HG03108 (cell line): Measurements from ENCODE around the gene TDP1.
"Not testable (repeated sequence)": the region's sequence is repeated elsewhere in the genome, so short reads cannot be mapped to it uniquely, and the experiment has no call there.

Experiments used
- ATAC-seq: cut with Tn5 transposase; IDR thresholded peaks from one replicate; pipeline ENCODE4 v1.9.1; 2021; ENCODE audit warnings: moderate library complexity; ENCODE audit not compliant: unreplicated experiment

TDP1 gene

DNA sequence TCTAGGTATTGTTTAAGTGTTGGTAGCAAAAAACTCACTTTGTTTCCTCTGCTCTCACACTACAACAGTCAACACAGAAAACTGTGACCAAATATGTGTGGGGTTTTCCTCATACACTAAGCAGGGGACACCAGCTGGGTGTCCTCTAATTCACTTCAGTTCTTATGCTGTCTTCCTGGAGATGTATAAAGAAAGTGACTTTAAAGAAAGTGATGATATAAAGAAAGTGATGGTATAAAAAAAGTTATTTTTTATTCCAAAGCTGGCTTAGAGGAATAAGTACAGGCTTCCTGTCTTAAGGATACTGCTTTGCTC is 31.4 kb downstream of the TDP1 start:
- no peak for ATAC-seq

DNA sequence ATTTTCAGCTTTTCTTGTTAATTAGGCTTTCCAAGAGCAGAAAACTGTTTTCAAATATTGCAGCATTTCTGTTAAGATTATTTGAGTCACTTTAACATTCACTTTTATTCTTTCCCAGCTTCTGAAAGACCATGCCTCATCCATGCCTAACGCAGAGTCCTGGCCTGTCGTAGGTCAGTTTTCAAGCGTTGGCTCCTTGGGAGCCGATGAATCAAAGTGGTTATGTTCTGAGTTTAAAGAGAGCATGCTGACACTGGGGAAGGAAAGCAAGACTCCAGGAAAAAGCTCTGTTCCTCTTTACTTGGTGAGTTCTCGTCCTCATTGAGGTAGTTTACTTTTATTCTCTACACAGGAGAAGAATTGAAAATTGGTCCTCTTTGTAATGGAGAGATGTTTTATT is 33.1 kb downstream of the TDP1 start:
- ATAC-seq: no peak

DNA sequence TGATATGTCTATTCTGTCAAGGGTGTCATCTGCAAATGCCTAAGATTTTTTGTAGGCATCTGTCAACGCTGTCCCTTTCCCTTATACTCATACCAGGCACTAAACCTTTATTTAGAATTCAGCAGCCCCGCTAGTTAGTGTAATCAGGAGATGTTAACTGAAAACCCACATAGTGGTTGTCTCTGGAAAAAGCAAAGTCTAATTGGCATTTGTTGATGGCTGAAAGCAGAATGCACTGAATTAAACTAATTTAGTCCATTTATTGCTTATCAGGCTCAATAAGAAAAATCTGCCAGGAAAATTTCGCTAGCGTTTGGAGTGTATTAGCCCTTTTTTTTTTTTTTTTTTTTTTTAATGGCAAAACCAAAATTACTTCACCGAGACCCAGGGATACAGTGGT is 34.5 kb downstream of the TDP1 start:
- ATAC-seq: no peak

DNA sequence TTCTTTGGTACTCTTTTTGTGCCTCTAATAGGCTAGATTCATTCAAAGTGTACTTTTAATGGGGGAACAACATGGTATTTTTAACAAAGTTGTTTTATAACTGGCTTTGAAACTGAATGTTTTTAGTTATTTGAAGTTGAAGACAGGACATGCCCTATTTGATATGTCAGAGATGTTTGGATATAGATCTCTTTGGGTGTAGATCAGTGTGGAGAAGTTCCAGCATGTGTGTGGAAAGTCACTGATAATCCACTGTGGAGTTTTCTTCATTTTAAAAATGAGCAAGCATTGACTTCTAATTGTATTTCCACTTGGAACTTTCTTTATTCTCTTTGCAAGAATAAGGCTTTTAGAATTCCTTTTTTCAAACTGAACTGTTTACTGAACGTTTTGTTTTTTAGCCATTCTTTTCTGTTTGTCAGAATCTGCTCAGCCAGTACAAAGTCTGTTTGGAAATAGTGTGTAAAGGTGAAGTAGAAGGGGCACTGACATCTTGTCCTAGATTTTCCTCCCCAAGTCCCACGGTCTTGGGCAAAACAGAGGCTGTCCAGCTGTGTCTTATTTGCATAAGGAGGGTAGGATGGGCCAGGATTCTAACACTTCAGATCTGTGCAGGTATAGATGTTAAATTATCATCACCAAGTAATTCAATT is 35.0 kb downstream of the TDP1 start:
- ATAC-seq: no peak

DNA sequence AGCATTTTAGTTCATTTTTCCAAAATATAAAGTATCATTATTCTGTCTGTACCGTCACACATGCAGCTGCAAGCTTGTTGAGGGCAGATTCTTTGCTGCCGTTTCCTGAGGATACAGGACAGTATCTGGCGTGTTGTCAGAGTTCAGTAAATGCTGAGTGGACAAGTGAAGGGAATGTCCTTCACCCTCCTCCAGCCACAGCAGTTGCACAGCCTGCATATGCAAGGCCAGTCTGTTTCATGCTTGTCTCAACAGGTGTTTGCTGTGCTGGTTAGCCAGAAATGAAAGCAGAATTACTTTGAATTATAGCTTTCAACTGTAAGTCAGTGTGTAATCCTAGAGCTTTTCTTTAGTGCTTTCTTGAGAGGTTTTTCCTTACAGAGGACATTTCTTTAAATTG is 36.5 kb downstream of the TDP1 start:
- no peak for ATAC-seq

DNA sequence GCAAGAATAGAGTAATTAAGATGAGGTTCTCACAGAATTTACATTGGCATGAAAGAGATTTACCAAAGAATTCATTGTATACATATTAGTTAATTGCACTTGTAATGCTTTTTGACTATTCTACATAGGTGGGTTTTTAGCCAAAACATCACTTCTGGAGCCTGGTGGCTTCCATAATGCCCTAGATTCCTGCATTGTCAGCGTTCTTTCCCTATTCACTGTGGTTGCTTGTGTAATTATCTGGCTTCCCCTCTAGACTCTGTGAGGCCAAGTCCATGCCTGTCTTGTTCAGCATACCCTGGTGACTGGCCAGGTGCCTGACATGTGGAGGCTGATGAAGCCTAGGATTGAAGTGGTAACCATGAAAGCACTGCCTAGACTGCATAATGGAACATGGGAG is 41.2 kb downstream of the TDP1 start:
- ATAC-seq: no peak

DNA sequence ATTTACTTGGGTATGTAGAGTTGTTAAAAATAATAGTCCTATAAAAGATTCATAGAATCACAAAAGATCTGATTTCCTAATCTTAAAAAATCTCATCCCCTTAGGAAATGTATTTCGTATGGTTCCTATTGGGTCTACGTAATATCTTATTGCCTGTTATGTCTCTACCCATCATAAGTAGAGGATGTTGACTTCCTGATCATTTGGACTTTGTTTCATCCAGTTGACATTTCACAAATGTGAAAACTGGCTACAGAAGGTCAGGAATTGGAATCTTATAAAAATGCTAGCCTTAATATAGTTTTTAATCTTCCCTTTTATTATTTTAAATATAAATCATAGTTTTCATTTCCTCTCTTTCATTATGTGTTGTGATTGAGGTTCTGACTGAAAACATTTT is 45.2 kb downstream of the TDP1 start:
- no peak for ATAC-seq

DNA sequence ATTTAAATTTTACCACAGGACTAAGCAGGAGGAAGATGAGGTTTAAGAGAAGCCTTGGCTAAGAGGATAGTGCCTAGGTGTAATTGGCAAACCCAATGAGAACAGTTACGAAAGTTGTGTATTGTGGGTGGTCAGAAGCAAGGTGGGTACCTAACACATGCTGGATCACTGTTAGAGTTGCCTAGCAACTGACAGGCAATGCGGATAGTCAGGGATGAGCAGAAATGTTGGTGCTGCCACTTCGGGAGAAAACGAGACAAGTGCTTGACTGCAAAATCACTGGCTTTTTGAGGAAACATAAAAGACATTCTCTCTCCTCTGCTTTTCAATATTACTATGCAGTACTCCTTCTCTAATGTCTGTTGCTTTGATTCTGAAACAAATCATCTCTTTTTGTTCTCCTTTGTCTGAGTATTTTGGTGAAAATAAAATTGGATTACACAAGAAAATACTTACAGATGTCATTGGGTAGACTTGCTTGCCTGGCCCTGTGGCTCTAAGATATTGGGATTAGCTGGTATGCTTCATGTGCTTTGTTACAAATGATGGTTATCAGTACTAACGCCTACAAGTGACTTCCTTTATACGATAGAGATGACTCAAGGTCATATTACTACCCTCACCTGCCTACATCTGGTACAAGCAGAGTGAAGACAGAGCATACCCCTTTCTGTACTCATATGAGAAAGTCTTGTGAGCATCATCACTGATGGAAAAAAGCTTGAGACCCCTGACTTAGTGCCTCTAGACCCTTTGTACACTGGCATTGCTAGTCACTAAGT is 48.0 kb downstream of the TDP1 start:
- ATAC-seq: no peak

DNA sequence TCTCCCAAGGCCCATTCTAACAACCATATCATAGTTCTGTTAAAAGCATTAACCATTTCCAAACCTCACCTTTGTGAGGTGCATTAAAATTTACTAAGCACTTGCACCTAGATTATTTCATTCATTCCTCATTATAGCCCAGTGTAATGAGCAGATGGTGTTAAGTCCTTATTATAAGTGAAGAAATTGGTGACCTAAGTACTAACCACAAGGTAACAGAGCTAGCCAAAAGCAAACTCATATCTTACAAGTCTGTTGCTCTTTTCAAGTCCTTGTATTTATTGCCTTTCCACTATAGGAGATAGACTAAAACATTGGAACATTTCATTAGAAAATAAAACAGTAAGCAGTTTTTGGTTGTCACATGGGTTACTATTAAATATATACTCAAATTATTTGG is 49.7 kb downstream of the TDP1 start:
- no peak for ATAC-seq

DNA sequence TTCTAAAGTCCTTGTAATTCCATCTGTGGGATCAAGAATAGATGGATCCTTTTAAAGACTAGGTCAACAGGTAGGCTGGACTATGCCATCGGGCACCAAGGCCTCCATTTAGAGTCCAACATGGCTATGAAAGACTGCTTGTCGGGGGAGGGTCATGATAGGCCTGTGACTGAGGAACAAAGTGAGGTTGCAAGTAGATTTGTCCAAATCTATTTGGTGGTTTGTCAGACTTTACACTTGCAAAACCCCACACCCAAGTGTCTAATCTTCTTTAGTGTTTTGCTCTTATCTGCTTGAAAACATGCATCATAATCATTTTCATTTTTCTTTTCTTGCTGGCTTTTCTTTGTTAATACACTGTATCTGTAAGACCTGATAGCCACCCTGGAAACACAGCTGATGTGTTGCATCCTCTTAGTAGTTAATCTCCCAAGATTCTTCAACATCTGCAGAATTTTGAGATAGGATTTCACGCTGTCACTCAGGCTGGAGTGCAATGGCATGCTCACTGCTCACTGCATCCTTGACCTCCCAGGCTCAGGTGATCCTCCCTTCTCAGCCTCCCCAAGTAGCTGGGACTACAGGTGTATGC is 50.3 kb downstream of the TDP1 start:
- ATAC-seq: no peak

DNA sequence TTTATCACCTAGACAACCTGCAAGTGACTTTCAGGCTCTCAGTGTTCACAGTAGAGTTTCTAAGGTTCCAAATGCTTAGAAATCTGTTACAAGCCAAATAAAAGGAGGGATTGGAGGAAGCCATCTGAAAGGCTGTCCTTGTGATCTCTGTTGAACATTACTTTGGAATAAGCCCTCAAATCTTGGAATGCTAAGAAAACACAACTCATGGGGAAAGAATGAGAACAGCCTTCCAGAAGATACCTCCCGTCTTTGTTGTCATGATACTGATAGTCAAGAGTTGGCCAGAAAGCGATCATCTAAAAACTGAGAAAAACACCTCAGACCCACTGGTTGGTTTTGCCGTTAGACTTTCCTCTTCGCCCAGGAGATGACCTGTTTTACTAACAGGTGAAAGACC is 61.6 kb downstream of the TDP1 start:
- no peak for ATAC-seq

DNA sequence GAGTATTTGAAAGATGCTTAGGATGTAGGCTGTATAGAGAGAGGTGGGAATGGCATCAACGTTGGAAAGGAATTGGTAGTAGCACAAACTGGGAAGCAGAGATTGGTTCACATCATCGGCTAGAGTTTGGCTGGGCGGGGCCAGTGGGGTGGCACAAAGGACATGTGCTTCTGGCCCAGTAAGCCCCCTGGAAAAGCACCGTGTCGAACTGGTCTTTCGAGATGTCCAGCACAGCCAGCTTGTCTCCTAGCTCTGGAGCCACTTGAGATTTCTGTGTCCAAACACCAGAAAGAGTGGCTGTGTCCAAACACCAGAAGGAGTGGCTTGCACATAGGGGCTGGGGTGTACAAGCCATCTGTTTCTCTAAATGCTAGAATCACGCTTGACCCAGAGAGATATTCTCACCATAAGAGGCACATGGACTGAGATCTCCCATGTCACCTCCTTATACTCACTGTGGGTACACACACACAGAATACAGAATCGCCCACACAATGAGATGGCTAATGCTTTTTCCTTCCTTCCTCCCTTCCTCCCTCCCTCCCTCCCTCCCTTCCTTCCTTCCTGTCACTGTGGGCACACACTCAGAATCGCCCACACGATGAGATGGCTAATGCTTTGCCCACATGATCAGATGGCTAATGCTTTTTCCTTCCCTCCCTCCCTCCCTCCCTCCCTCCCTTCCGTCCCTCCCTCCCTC is 64.2 kb downstream of the TDP1 start:
- no peak for ATAC-seq

DNA sequence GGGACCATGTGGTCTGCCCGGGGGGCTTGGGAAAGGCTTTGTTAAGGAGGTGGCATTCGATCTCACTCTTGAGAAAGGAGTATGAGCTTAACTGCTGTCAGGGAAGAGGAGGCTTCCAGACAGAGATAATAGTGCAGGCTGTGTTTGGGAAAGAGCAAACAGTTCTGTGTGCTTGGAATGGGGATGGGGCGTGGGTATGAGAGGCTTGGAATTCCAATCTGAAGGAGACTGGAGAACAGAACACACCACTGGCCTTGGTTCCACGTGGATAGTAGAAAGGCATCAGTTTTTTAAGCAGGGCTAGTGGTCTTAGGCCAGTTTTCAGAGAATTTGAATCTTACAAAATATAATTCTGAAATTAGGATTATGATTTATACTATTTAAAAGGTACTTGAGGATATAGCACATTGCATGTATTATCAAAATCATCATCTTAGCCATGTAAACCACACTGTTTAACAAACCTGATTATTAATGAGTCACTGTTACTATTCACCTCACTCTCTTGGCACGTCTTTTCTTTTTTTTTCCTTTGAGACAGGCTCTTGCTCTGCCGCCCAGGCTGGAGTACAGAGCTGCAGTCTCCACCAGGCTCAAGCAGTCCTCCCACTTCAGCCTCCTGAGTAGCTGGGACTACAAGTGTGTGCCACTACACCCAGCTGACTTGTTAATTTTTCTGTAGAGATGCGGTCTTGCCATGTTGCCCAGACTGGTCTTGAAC is 67.6 kb downstream of the TDP1 start:
- ATAC-seq: no peak

DNA sequence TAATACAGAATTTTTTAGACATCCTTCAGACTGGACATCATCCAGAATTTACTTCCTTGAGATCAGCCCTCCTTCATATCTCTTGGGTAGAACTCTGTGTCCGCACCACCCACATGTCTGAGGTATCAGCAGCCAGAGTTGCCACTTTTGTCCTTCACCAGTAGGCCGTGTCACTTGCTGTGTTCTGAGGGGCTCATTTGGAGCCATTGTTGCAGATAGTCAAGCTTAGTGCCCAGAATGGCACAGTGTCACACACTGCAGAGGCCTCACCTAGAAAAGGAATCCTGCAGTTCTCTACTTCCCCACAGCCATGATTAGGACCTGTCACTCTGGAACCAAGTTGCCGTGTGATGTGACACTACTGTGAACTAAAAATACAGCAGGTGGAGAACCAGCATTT is 69.2 kb downstream of the TDP1 start:
- ATAC-seq: no peak

DNA sequence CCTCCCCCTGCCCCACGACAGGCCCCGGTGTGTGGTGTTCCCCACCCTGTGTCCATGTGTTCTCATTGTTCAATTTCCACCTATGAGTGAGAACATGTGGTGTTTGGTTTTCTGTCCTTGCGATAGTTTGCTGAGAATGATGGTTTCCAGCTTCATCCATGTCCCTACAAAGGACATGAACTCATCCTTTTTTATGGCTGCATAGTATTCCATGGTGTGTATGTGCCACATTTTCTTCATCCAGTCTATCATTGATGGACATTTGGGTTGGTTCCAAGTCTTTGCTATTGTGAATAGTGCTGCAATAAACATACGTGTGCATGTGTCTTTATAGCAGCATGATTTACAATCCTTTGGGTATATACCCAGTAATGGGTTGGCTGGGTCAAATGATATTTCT is 70.9 kb downstream of the TDP1 start:
- not testable (repeated sequence) for ATAC-seq

DNA sequence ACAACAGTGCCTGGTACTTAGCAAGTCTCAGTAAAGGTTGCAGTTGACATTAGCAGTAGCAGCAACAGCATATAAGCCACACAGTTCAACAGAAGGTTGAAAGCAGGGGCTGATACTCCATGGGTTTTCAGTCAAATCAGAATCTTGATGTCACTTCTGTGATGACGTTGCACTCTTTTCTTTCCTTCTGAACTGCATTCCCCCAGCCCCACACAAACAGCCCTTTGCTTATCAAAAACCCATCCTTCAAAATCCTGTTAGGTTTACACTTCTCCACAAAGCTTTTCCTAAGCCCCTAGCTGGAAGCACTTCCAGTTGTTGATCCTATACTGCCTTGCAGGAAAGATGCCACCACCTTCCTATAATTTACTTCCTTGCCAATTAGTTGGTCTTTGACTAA is 72.1 kb downstream of the TDP1 start:
- ATAC-seq: no peak

DNA sequence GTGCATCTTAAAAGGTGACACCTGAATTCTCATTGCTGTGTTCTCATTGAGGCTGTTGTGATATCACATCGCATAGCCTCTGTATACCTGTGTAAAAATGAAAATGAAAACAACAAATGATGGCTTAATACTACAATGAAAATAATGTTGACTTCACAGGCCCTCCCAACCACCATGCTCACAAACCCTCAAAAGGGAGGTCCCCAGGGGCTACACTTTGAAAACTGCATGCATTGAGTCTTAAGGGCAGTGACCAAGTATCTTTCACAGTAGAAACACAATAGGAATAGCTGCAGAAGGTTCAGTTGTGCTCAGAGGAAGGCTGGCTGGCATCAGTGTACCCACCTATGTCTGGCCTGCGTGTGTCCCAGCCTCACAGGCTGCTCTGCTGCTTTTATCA is 78.4 kb downstream of the TDP1 start:
- no peak for ATAC-seq

DNA sequence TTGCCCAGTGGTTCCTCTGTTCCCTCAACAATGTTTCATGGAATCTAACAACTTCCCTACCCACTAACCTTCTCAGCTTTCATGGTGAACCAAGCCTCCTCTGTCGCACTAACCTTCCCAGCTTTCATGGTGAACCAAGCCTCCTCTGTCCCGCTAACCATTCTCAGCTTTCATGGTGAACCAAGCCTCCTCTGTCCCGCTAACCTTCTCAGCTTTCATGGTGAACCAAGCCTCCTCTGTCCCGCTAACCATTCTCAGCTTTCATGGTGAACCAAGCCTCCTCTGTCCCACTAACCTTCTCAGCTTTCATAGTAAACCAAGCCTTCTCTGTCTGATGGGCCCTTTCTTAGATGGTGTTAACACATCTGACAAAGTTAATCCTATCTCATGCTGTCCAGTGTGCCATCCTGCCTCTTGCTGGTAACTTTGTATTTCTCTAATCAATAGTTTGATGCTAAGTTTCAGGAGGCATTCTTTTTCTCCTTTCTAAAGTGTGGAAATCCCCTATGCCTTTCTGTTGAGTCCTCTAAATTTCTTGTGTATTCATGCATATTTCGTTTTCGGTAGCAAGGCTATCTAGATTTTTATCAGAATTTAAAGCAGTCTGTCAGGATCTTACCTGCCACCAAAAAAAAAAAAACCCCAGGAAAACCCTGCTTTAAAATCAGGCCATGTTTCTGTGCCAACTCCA is 79.3 kb downstream of the TDP1 start:
- ATAC-seq: no peak

DNA sequence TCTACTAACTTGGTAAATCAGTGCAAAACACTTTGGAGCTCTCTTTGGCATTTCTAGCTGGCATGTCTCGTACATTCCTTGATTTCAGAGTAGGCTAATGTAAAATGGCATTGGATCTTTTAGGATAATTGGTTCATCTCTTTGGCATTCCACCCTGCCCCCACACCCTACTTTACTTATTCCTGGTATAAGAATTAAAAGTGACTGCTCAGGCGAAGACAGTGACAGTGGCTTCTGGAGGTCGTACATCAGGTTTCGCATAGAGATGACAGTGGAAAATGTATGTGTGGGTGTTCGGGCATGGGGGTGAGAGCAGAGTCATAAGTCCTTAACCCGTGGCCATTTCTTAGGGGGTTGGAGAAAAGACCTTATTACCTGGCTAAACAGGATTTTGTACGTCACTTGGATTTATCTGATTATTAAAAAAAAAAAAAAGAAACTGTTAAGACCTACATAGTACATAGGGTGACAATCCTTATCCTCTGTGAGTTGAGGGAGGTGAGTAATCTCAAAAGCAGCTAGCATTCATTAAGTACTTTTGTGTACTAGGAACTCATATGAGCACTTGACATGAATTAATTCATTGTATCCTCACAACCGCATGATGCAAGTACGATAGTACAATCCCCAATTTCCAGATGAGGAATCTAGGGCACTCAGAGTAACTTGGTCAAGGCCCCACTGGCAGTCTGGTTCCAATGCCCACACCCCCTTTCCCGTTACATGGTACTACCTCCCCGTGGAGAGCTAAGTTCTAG is 83.7 kb downstream of the TDP1 start:
- no peak for ATAC-seq

DNA sequence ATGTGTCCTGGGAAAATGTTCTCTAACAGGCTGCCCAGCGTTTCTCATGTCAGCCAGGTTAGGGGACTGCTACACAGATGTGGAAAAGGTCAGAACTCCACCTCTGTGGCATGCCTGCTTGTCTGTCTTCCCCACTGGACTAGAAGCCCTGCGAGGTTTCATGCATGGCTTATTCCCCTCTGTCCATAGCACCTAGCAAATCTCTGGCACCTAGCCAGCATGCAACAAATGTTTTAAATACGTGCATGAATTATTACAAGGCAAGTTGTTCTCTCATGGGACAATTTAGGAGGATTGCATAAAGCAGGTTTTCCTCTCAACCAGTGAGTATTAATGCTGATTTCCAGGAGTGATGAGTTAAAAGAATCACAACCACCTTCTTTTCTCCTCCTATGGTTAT is 84.7 kb downstream of the TDP1 start:
- ATAC-seq: no peak
